Activated CD4-positive, CD25-positive, alpha-beta regulatory T cell treated with anti-CD3 and anti-CD28 coated beads, Interleukin-2, amount 50 U/mL, for 16 hours (primary cell): ENCODE results near the gene COL9A2.

ENCODE experiments used
- DNase-seq: peaks from one replicate; pipeline ENCODE4 v3.0.0-alpha.2; 2020; ENCODE audit warnings: low read depth, low spot score

COL9A2 gene

DNA sequence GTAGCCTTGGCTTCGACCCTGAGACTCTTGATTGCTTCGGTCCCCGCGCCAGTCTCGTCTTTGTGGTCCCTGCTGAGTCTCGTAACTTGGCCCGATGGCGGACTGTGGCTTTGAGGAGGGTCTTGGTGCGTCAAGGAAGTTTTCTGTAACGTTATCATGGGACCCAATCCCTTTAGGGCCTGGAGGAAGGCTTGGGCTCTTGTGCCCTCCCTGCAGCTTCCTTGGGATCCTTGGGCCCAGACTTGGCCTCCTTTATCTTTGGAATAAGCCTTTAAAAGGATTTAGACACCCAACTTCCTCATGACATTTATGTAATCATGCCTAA, 58.7 kb downstream of the COL9A2 start:
- DNase-seq: no peak

- peak; percentile 96 for DNase-seq
Observed at GRCh38 chr1:40257688-40258444, 59.2 kb downstream of the COL9A2 start, which contains the start of gene ZMPSTE24. Gene ZMPSTE24, plus strand, starts transcription at chr1:40258236. Its CDS starts 36 bp downstream, at chr1:40258272.

DNA sequence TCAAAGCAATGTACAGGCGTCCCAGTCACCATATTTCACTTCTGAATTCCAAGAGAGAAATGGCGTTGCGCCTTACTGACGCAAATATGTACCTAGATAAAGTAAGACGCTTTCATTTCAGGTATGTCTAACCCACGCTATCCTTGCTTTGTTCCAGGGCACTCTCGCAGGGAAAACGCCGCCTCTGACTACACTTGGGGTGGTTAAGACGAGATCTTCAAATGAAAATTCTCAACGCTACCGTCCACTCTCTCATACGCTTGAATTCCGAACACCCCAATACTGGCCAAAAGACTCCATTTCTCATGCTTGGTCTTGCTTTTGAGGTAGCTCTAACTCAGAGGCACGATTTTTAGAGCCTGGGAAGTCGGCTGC, 59.8 kb downstream of the COL9A2 start:
- peak; percentile 6 for DNase-seq

- no peak for DNase-seq
Observed at GRCh38 chr1:40256401-40257084, 60.5 kb downstream of the COL9A2 start.

GRCh38 chr1:40255231-40255630, 61.9 kb downstream of the COL9A2 start:
- DNase-seq: no peak

- no peak for DNase-seq
Observed at GRCh38 chr1:40252601-40253000, 64.5 kb downstream of the COL9A2 start.

GRCh38 chr1:40251456-40251855, 65.6 kb downstream of the COL9A2 start:
- DNase-seq: no peak
